ENCODE results near the gene SH3BGRL2.

GRCh38 chr6:79640146-79641111 lies 9.3 kb downstream of the SH3BGRL2 start:
- TF ChIP-seq CTCF (IDR thresholded peaks at IDR 0.05; ENCODE audit: borderline replicate concordance, extremely low read depth, low read length, poor library complexity, severe bottlenecking), result no peak
- TF ChIP-seq EZH2 (IDR thresholded peaks at IDR 0.05; ENCODE audit: borderline replicate concordance, low read depth, low read length, severe bottlenecking), result no peak

Measured in DND-41 (cell line).